ENCODE measurements around the gene IL32. TPM values are rescaled to one million over a fixed set of nuclear protein-coding genes. Genes with fewer than 3 reads are reported as not detected.

The IL32 gene
- total and polyA plus RNA-seq, 2 of the 4 experiments (the other 2 are of a cell fraction) = 25.6 to 95.7 TPM

DNA sequence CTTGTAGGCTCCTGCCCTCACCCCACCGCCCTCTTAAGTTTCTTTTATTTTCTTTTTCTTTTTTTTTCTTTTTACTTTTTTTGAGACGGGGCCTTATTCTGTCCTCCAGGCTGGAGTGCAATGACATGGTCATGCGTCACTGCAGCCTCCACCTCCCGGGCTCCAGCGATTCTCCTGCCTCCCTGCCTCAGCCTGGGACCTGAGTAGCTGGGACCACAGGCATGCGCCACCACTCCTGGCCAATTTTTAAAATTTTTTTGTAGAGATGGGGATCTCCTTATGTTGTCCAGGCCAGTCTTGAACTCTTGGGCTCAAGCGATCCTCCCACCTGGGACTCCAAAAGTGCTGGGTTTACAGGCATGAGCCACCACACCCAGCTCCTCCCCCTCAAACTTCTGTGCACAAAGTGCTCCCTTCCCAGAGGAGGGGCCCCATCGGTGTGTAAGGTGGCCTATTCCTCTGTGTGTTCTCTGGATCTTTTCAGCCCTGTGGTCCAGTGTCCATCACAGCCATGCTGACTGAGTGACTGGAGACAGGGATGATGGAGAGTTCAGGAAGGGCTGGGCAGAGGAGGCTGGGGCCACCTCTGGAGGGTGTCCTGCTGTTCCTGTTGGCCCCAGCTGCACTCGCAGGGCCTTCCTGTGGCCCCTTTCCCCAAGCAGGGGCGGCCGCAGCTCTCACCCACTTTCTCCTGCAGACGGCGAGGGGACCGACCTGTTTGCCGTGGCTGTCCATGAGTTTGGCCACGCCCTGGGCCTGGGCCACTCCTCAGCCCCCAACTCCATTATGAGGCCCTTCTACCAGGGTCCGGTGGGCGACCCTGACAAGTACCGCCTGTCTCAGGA, 8.9 kb upstream of the IL32 start:
- Histone ChIP-seq H3K4me3 (ENCODE audit: insufficient read depth, low read depth, low read length) (no peak overlapping the region), H3K27me3 (ENCODE audit: control insufficient read depth, insufficient read depth, low read length) (no peaks in the 10 kb centered on the region), H4K20me1 (ENCODE audit: insufficient read depth, low read length) (no peaks in the 10 kb centered on the region; the same call in 1 of the 2 replicates), H2AFZ (replicated peaks; ENCODE audit: low read length, poor library complexity) (no peak overlapping the region), H3K79me1 (ENCODE audit: low read depth in 1 of 2, low read length in 2 of 2) (peaks cover 0 to 16% of the 10 kb centered on the region in 2 experiments; a peak in 1 of 4 replicates), H2BK20ac (ENCODE audit: low read depth, low read length) (no peak overlapping the region), H3K9ac (ENCODE audit: low read depth, low read length) (no peak overlapping the region), H2BK120ac (ENCODE audit: low read depth, low read length) (no peak overlapping the region), H3K9me3 (ENCODE audit: control insufficient read depth, insufficient read depth, low read length) (no peaks in the 10 kb centered on the region), H3K4me2 (ENCODE audit: low read depth, low read length) (no peak overlapping the region), H2AK5ac (ENCODE audit: low read depth, low read length) (no peak overlapping the region), H3K4me1 (ENCODE audit: control insufficient read depth, insufficient read depth, low read length) (peaks cover 5% of the 10 kb centered on the region), H4K5ac (ENCODE audit: low read depth, low read length) (no peak overlapping the region), H3K18ac (ENCODE audit: low read depth, low read length) (no peak overlapping the region), H3K56ac (ENCODE audit: extremely low read depth, insufficient read depth, low read length) (no peak overlapping the region), H4K8ac (ENCODE audit: low read depth in 2 of 2, low read length in 2 of 2) (no peak overlapping the region), H3K36me3 (ENCODE audit: control insufficient read depth, insufficient read depth, low read length) (no peaks in the 10 kb centered on the region), H4K91ac (ENCODE audit: insufficient read depth, low read depth, low read length) (no peak overlapping the region), H3K14ac (replicated peaks; ENCODE audit: low read depth, low read length) (no peak overlapping the region), H3K4ac (ENCODE audit: low read depth, low read length) (no peak overlapping the region), H3K9me1 (ENCODE audit: insufficient read depth, low read length) (peaks cover 10% of the 10 kb centered on the region), H2BK15ac (ENCODE audit: low read depth, low read length) (no peak overlapping the region), H3K23ac (ENCODE audit: low read depth, low read length) (no peak overlapping the region), H3K27ac (ENCODE audit: insufficient read depth, low read length) (no peak overlapping the region), H2BK5ac (ENCODE audit: low read depth, low read length, poor library complexity, severe bottlenecking) (no peak overlapping the region), H2AK9ac (replicated peaks; ENCODE audit: low read depth, low read length, poor library complexity) (no peak overlapping the region)
- DNase-seq (no peak), ATAC-seq (ENCODE audit: low read depth) (no peak)
- dilution Hi-C loops (cut with HindIII; ENCODE audit: low sequenced_read_pairs, unreplicated experiment) (no loop called here), in situ Hi-C loops (cut with MboI; ENCODE audit: low sequenced_read_pairs) (no loop called here), intact Hi-C loops (cut with micrococcal nuclease) (no loop called here)
- no TSS peak for BruUV-seq (replicated peaks)
- ChIA-PET CTCF (no interaction called here), POLR2A (ENCODE audit: unreplicated experiment) (no interaction called here)
- WGBS, 2 experiments (ENCODE audit: extremely low coverage in 2 of 2, insufficient read length in 1 of 2) = 92% methylated on average over 6 of the region's 19 CpGs; no CpG with 5 or more reads in 1 of the 2 experiments
- TF ChIP-seq, protein P1, sequence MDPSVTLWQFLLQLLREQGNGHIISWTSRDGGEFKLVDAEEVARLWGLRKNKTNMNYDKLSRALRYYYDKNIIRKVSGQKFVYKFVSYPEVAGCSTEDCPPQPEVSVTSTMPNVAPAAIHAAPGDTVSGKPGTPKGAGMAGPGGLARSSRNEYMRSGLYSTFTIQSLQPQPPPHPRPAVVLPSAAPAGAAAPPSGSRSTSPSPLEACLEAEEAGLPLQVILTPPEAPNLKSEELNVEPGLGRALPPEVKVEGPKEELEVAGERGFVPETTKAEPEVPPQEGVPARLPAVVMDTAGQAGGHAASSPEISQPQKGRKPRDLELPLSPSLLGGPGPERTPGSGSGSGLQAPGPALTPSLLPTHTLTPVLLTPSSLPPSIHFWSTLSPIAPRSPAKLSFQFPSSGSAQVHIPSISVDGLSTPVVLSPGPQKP (IDR thresholded peaks at IDR 0.05; ENCODE audit: borderline replicate concordance, low read depth, low read length) = no peak
- TF ChIP-seq MXI1 (IDR thresholded peaks at IDR 0.05; ENCODE audit: borderline replicate concordance, low read depth, low read length) (no peak), RAD21 (IDR thresholded peaks at IDR 0.05; ENCODE audit: low read length) (no peak), NFE2L2 (IDR thresholded peaks at IDR 0.05; ENCODE audit: low read depth, low read length) (no peak), BHLHE40 (IDR thresholded peaks at IDR 0.05; ENCODE audit: low read depth, low read length) (no peak), MAFK (IDR thresholded peaks at IDR 0.05; ENCODE audit: low read depth, low read length) (no peak), MAZ (IDR thresholded peaks at IDR 0.05; ENCODE audit: borderline replicate concordance, low read depth, low read length) (no peak), SMC3 (IDR thresholded peaks at IDR 0.05; ENCODE audit: low read depth, low read length) (no peak), FOS (IDR thresholded peaks at IDR 0.05; ENCODE audit: low read depth, low read length) (no peak), CHD1 (IDR thresholded peaks at IDR 0.05; ENCODE audit: low read depth, low read length) (no peak), RFX5 (IDR thresholded peaks at IDR 0.05; ENCODE audit: low read depth, low read length) (no peak), POLR2A (IDR thresholded peaks at IDR 0.05; ENCODE audit: low read depth, low read length) (no peak)
- TF ChIP-seq, protein P2, sequence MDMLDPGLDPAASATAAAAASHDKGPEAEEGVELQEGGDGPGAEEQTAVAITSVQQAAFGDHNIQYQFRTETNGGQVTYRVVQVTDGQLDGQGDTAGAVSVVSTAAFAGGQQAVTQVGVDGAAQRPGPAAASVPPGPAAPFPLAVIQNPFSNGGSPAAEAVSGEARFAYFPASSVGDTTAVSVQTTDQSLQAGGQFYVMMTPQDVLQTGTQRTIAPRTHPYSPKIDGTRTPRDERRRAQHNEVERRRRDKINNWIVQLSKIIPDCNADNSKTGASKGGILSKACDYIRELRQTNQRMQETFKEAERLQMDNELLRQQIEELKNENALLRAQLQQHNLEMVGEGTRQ (IDR thresholded peaks at IDR 0.05; ENCODE audit: low read depth, low read length) = no peak

Data from IMR-90 (cell line).